ENCODE results near the gene RAB5IF. TPM values are rescaled to one million over a fixed set of nuclear protein-coding genes. Genes with fewer than 3 reads are reported as not detected.

The RAB5IF gene
- total and polyA plus RNA-seq, 10 of the 15 experiments (the other 5 are each of a cell fraction or from before 2014, with no cell fraction given): 19.4 to 246 (median 92.0) TPM

DNA sequence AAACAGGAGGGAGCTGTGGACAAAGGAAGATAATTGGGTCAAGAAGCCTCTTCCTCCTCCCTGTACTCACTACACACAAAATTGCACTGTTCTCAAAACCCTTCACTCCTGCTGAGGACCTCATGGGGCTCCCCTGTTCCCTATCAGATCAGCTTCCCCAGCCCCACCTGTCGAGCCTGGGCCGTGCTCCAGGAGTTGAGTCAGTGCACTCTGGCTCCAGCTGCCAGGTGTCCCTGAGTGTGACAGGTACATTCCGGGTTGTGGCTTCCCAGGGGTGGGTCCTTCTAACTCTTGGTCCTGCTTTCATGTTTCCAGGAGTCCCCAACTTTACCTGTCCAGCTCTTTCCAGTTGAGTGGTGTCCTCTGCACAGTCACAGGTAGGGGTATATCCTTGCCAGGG is 8.4 kb downstream of the RAB5IF start:
- Histone ChIP-seq H3K27me3 (replicated peaks in 1 of 2; ENCODE audit: control insufficient read depth in 2 of 2, insufficient read depth in 2 of 2, low read length in 1 of 2) (no peaks in the 10 kb centered on the region), H4K20me1 (ENCODE audit: control insufficient read depth, insufficient read depth) (0 out of 2 replicates have a peak, but pooled peaks cover 2% of the 10 kb centered on the region), H3K4me1 (ENCODE audit: control insufficient read depth, insufficient read depth, low read length) (no peaks in the 10 kb centered on the region), H3K27ac (ENCODE audit: control insufficient read depth, insufficient read depth) (no peak overlapping the region), H3K79me2 (ENCODE audit: control insufficient read depth, insufficient read depth, low read length) (peaks cover 4% of the 10 kb centered on the region), H3K36me3 (ENCODE audit: control insufficient read depth in 2 of 2, insufficient read depth in 2 of 2, low read length in 1 of 2) (peaks cover 27 to 33% of the 10 kb centered on the region in 2 experiments), H3K9me3 (replicated peaks; ENCODE audit: control insufficient read depth, insufficient read depth, low read length) (no peaks in the 10 kb centered on the region), H3K9ac (ENCODE audit: control insufficient read depth, insufficient read depth, low read length) (0 out of 2 replicates have a peak overlapping the region, but pooled peaks have one; percentile 20), H3K4me3 (no peak overlapping the region), H3K4me2 (ENCODE audit: control insufficient read depth, insufficient read depth) (no peak overlapping the region), H2AFZ (ENCODE audit: control insufficient read depth, low read depth, low read length) (no peak overlapping the region)
- intact Hi-C loops (cut with micrococcal nuclease; ENCODE audit: unreplicated experiment): no loop called here
- no peak for DNase-seq (ENCODE audit: low read depth, low spot score)
- no TSS peak for BruUV-seq (replicated peaks)
- CTCF ChIA-PET: interaction anchor here (0.7 to 6.2 kb wide), 9 partner anchors 10 to 310 kb away, joined by 3 to 67 read pairs (median 4); no protein-coding TSS in a partner anchor
- FAIRE-seq: no peak
- 85% methylated on average over 3 of the region's 3 CpGs for WGBS (ENCODE audit: insufficient coverage, insufficient replicate concordance, low lambda C conversion rate, missing lambda C conversion rate)
- POLR2A ChIA-PET: no interaction called here
- RAD21 ChIA-PET (ENCODE audit: unreplicated experiment): interaction anchor here (0.9 to 1.9 kb wide), 4 partner anchors 8 to 305 kb away, joined by 3 to 4 read pairs (median 3); partner anchors contain the start of gene RAB5IF
- SMC1A ChIA-PET (ENCODE audit: uncharacterized antibody, unreplicated experiment): interaction anchor here (0.7 to 2.7 kb wide), 4 partner anchors 140 to 269 kb away, joined by 3 to 19 read pairs (median 4); no protein-coding TSS in a partner anchor
- in situ Hi-C loops (cut with MboI): loop anchor here (5.0 kb wide), 1 partner anchor 273 kb away; no protein-coding TSS in a partner anchor
- no peak for ATAC-seq
- TF ChIP-seq POLR2A (IDR thresholded peaks at IDR 0.05; ENCODE audit: low read depth, low read length) (peak; percentile 35; the same call in 1 of the 2 replicates), EED (IDR thresholded peaks at IDR 0.05; ENCODE audit: low read depth) (no peak)

GRCh38 chr20:36614781-36615557 is 9.4 kb downstream of the RAB5IF start:
- no peaks in the 10 kb centered on the region for H3K27me3 ChIP-seq (replicated peaks in 1 of 2; ENCODE audit: control insufficient read depth in 2 of 2, insufficient read depth in 2 of 2, low read length in 1 of 2)
- ChIA-PET RAD21 (ENCODE audit: unreplicated experiment) (interaction anchor here (0.9 to 1.9 kb wide), 3 partner anchors 13 to 304 kb away, joined by 3 to 4 read pairs (median 3); no protein-coding TSS in a partner anchor), SMC1A (ENCODE audit: uncharacterized antibody, unreplicated experiment) (interaction anchor here (1.2 to 2.7 kb wide), 2 partner anchors 139 to 194 kb away, joined by 3 to 19 read pairs; no protein-coding TSS in a partner anchor), POLR2A (no interaction called here), CTCF (interaction anchor here (4.1 to 6.2 kb wide), 2 partner anchors 141 to 272 kb away, joined by 36 to 67 read pairs; no protein-coding TSS in a partner anchor)
- ATAC-seq: no peak
- DNase-seq (ENCODE audit: low read depth, low spot score): no peak
- in situ Hi-C loops (cut with MboI): loop anchor here (5.0 kb wide), 1 partner anchor 272 kb away; no protein-coding TSS in a partner anchor
- H3K9me3 ChIP-seq (replicated peaks; ENCODE audit: control insufficient read depth, insufficient read depth, low read length): no peaks in the 10 kb centered on the region
- H3K4me2 ChIP-seq (ENCODE audit: control insufficient read depth, insufficient read depth): no peak overlapping the region
- intact Hi-C loops (cut with micrococcal nuclease; ENCODE audit: unreplicated experiment): no loop called here
- no TSS peak for BruUV-seq (replicated peaks)
- peaks cover 23 to 29% of the 10 kb centered on the region in 2 experiments for H3K36me3 ChIP-seq (ENCODE audit: control insufficient read depth in 2 of 2, insufficient read depth in 2 of 2, low read length in 1 of 2)
- 86% methylated on average over 14 of the region's 14 CpGs for WGBS (ENCODE audit: insufficient coverage, insufficient replicate concordance, low lambda C conversion rate, missing lambda C conversion rate)
- H3K27ac ChIP-seq (ENCODE audit: control insufficient read depth, insufficient read depth): no peak overlapping the region
- no peak overlapping the region for H3K9ac ChIP-seq (ENCODE audit: control insufficient read depth, insufficient read depth, low read length)
- H3K4me1 ChIP-seq (ENCODE audit: control insufficient read depth, insufficient read depth, low read length): no peaks in the 10 kb centered on the region
- TF ChIP-seq KLF5 (IDR thresholded peaks at IDR 0.05; ENCODE audit: partially characterized antibody) (no peak), CHD2 (IDR thresholded peaks at IDR 0.05; ENCODE audit: borderline replicate concordance, low read depth, low read length) (no peak), NFYB (IDR thresholded peaks at IDR 0.05; ENCODE audit: insufficient read depth, low read depth, low read length) (no peak), FOXM1 (IDR thresholded peaks at IDR 0.05; ENCODE audit: low read depth, low read length) (no peak), KDM1A (IDR thresholded peaks at IDR 0.05; ENCODE audit: borderline replicate concordance) (no peak), NFYA (IDR thresholded peaks at IDR 0.05; ENCODE audit: borderline replicate concordance, low read depth, low read length) (no peak), POLR2AphosphoS5 (IDR thresholded peaks at IDR 0.05; ENCODE audit: low read length) (no peak), BCL11A (IDR thresholded peaks at IDR 0.05; ENCODE audit: low read depth, low read length) (no peak)
- H3K4me3 ChIP-seq: no peak overlapping the region
- H2AFZ ChIP-seq (ENCODE audit: control insufficient read depth, low read depth, low read length): no peak overlapping the region
- no peaks in the 10 kb centered on the region for H3K79me2 ChIP-seq (ENCODE audit: control insufficient read depth, insufficient read depth, low read length)
- 0 out of 2 replicates have a peak, but pooled peaks cover 2% of the 10 kb centered on the region for H4K20me1 ChIP-seq (ENCODE audit: control insufficient read depth, insufficient read depth)
- FAIRE-seq: no peak

Data from GM12878 (cell line).